GM18858 (cell line): Measurements from ENCODE around the gene PTF1A.
"Not testable (repeated sequence)": the region's sequence is repeated elsewhere in the genome, so short reads cannot be mapped to it uniquely, and the experiment has no call there.

ENCODE experiments used
- ATAC-seq: cut with Tn5 transposase; IDR thresholded peaks from one replicate; pipeline ENCODE4 v1.9.1; 2021; ENCODE audit not compliant: unreplicated experiment

The PTF1A gene

GRCh38 chr10:23203369-23204325 lies 11.5 kb downstream of the PTF1A start:
- ATAC-seq, result no peak

GRCh38 chr10:23204773-23205172 lies 12.7 kb downstream of the PTF1A start:
- ATAC-seq, result no peak

- no peak for ATAC-seq
Measured at GRCh38 chr10:23205972-23206642, 14.0 kb downstream of the PTF1A start.

GRCh38 chr10:23217471-23217870 lies 25.4 kb downstream of the PTF1A start:
- ATAC-seq, result no peak

GRCh38 chr10:23230582-23230981 lies 38.5 kb downstream of the PTF1A start:
- ATAC-seq, result no peak

GRCh38 chr10:23238015-23238414 lies 45.9 kb downstream of the PTF1A start:
- no peak for ATAC-seq

- ATAC-seq, result not testable (repeated sequence)
Measured at GRCh38 chr10:23241779-23242178, 49.7 kb downstream of the PTF1A start.
